IMR-90 (cell line): ENCODE data around the gene FAM236D. TPM values are rescaled to one million over a fixed set of nuclear protein-coding genes. Genes with fewer than 3 reads are reported as not detected.
"Not testable (repeated sequence)": the region's sequence is repeated elsewhere in the genome, so short reads cannot be mapped to it uniquely, and the experiment has no call there.

Experiments used
- ATAC-seq: fragments of 200-7000 bp; cut with Tn5 transposase; 2 replicates; pipeline ENCODE4 v1.9.1; 2020; ENCODE audit warnings: low read depth, mild to moderate bottlenecking, moderate library complexity
- BruUV-seq: library from RNA; stranded (reverse); fragments of 400-500 nt; replicated peaks from 2 replicates; lab custom pipeline; 2021; lab: Mats Ljungman, UMichigan
- CTCF ChIA-PET: fragments of 300-600 bp; formaldehyde crosslinking; extraction: SDS; loops from one replicate; lab custom pipeline; 2021; ENCODE audit warnings: antibody characterized with exemption; lab: Yijun Ruan, JAX
- POLR2A ChIA-PET: fragments of 300-600 bp; sonication (Branson Sonifier 250); formaldehyde crosslinking; loops from one replicate; lab custom pipeline; 2022; ENCODE audit warnings: antibody characterized with exemption; ENCODE audit not compliant: unreplicated experiment; lab: Charles Lee
- DNase-seq: peaks from one replicate; pipeline ENCODE4 v3.0.0; 2013
- H2AFZ ChIP-seq: replicated peaks from 2 replicates; pipeline ENCODE3; 2013; ENCODE audit warnings: low read length, mild to moderate bottlenecking; ENCODE audit not compliant: poor library complexity
- H2AK5ac ChIP-seq: 2 replicates; pipeline ENCODE4 v1.6.1; 2013; ENCODE audit warnings: low read depth, low read length, inconsistent platforms
- H2AK9ac ChIP-seq: replicated peaks from 2 replicates; pipeline ENCODE3; 2013; ENCODE audit warnings: mild to moderate bottlenecking, low read depth, low read length, moderate library complexity; ENCODE audit not compliant: poor library complexity
- H2BK120ac ChIP-seq: 2 replicates; pipeline ENCODE4 v1.6.1; 2013; ENCODE audit warnings: low read depth, low read length, inconsistent platforms
- H2BK15ac ChIP-seq: 3 replicates; pipeline ENCODE4 v1.6.1; 2013; ENCODE audit warnings: low read depth, low read length, inconsistent platforms
- H2BK20ac ChIP-seq: 2 replicates; pipeline ENCODE4 v1.6.1; 2013; ENCODE audit warnings: low read depth, mild to moderate bottlenecking, inconsistent platforms, low read length, moderate library complexity
- H2BK5ac ChIP-seq: 2 replicates; pipeline ENCODE4 v1.6.1; 2013; ENCODE audit warnings: mild to moderate bottlenecking, low read depth, low read length, inconsistent platforms; ENCODE audit not compliant: poor library complexity, severe bottlenecking
- H3K14ac ChIP-seq: replicated peaks from 2 replicates; pipeline ENCODE4 v1.6.1; 2013; ENCODE audit warnings: low read depth, low read length, inconsistent platforms
- H3K18ac ChIP-seq: 2 replicates; pipeline ENCODE4 v1.6.1; 2013; ENCODE audit warnings: low read depth, low read length, control low read depth
- H3K23ac ChIP-seq: 2 replicates; pipeline ENCODE4 v1.6.1; 2013; ENCODE audit warnings: low read depth, low read length, inconsistent platforms
- H3K27ac ChIP-seq: 2 replicates; pipeline ENCODE4 v1.5.1; 2013; ENCODE audit warnings: mild to moderate bottlenecking, control low read depth, low read length; ENCODE audit not compliant: insufficient read depth
- H3K27me3 ChIP-seq: 2 replicates; pipeline ENCODE4 v1.6.1; 2013; ENCODE audit warnings: low read length; ENCODE audit not compliant: control insufficient read depth, insufficient read depth
- H3K36me3 ChIP-seq: 2 replicates; pipeline ENCODE4 v1.6.1; 2013; ENCODE audit warnings: low read length, mixed read lengths; ENCODE audit not compliant: control insufficient read depth, insufficient read depth
- H3K4ac ChIP-seq: 2 replicates; pipeline ENCODE4 v1.6.1; 2013; ENCODE audit warnings: low read depth, low read length, inconsistent platforms
- H3K4me1 ChIP-seq: 2 replicates; pipeline ENCODE4 v1.6.1; 2013; ENCODE audit warnings: low read length, mixed read lengths; ENCODE audit not compliant: control insufficient read depth, insufficient read depth
- H3K4me2 ChIP-seq: 2 replicates; pipeline ENCODE4 v1.6.1; 2013; ENCODE audit warnings: low read depth, mild to moderate bottlenecking, control low read depth, low read length, moderate library complexity
- H3K4me3 ChIP-seq: 2 replicates; pipeline ENCODE4 v1.5.1; 2013; ENCODE audit warnings: low read depth, mild to moderate bottlenecking, control low read depth, low read length, moderate library complexity; ENCODE audit not compliant: insufficient read depth
- H3K56ac ChIP-seq: 2 replicates; pipeline ENCODE4 v1.6.1; 2013; ENCODE audit warnings: low read length, inconsistent platforms; ENCODE audit not compliant: insufficient read depth; ENCODE audit errors: extremely low read depth
- H3K79me1 ChIP-seq, 2 experiments: 2 replicates each; pipeline ENCODE4 v1.6.1; 2013; ENCODE audit warnings: low read length in 2 of 2, inconsistent platforms in 1 of 2, low read depth in 1 of 2
- H3K9ac ChIP-seq: 2 replicates; pipeline ENCODE4 v1.6.1; 2013; ENCODE audit warnings: low read depth, low read length, control low read depth
- H3K9me1 ChIP-seq: 2 replicates; pipeline ENCODE4 v1.6.1; 2013; ENCODE audit warnings: low read length, inconsistent platforms; ENCODE audit not compliant: insufficient read depth
- H3K9me3 ChIP-seq: 2 replicates; pipeline ENCODE4 v1.6.1; 2013; ENCODE audit warnings: low read length; ENCODE audit not compliant: control insufficient read depth, insufficient read depth
- H4K20me1 ChIP-seq: 2 replicates; pipeline ENCODE4 v1.6.1; 2013; ENCODE audit warnings: low read length, inconsistent platforms; ENCODE audit not compliant: insufficient read depth
- H4K5ac ChIP-seq: 2 replicates; pipeline ENCODE4 v1.6.1; 2013; ENCODE audit warnings: mild to moderate bottlenecking, low read depth, low read length, control low read depth
- H4K8ac ChIP-seq, 2 experiments: 2 replicates each; pipeline ENCODE4 v1.6.1; 2013; ENCODE audit warnings: low read depth in 2 of 2, low read length in 2 of 2, control low read depth in 1 of 2, inconsistent platforms in 1 of 2
- H4K91ac ChIP-seq: 2 replicates; pipeline ENCODE4 v1.6.1; 2013; ENCODE audit warnings: low read depth, low read length, inconsistent platforms; ENCODE audit not compliant: insufficient read depth
- WGBS, 2 experiments: methylation state at CpG; one replicate each; pipeline versions ENCODE4 v1.1.5 to v1.1.7; 2013; ENCODE audit warnings: missing lambda C conversion rate in 2 of 2; ENCODE audit not compliant: insufficient read length in 1 of 2; ENCODE audit errors: extremely low coverage in 2 of 2; 5-methylcytosine and 5-hydroxymethylcytosine counted together
- dilution Hi-C: fragments of 300-500 bp; cut with HindIII; formaldehyde crosslinking; loops from one replicate; pipeline ENCODE4 v1.14.3; 2018; ENCODE audit warnings: low sequenced_read_pairs; ENCODE audit not compliant: unreplicated experiment
- in situ Hi-C: fragments of 300-500 bp; cut with MboI; formaldehyde crosslinking; loops from 3 replicates; pipeline ENCODE4 v1.14.3; 2019; ENCODE audit warnings: low sequenced_read_pairs, inconsistent platforms, mixed read lengths
- intact Hi-C: fragments of 100-400 bp; cut with micrococcal nuclease; formaldehyde crosslinking; loops from 2 replicates; pipeline ENCODE4 v1.10.0; 2022
- polyA plus RNA-seq, 3 experiments: library from polyadenylated mRNA; depleted of rRNA; stranded (reverse); fragments of >200 nt; gene quantifications; 2 replicates each; pipeline ENCODE4 v1.2.3, GENCODE V29; 2012; ENCODE audit warnings: low replicate concordance in 1 of 3
- total RNA-seq: library from RNA; depleted of rRNA; stranded (reverse); fragments of >200 nt; gene quantifications from 2 replicates; pipeline ENCODE4 v1.2.3, GENCODE V29; 2012

The FAM236D gene
- total and polyA plus RNA-seq, 2 of the 4 experiments (the other 2 are of a cell fraction), result not detected

DNA sequence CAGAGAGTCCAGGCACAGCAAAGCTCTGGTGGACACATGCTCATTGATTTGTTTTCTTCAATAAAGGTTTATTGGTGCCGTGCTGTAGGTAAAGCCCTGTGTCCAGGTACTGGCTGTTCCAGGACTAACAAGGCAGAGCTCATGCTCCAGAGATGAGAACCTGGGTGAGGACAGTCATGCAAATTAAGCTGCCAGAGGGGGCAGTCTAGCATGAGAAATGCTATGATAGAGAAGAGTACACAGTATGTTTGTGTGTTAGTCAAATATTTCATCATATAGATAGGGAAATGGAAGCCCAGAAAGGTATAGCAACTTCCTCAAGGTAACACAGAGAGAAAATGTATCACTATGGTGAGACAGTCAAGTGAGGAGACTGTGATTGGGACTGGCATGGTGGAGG lies 19.9 kb downstream of the FAM236D start:
- H3K27ac ChIP-seq, H3K9ac ChIP-seq, in situ Hi-C loops, H2AK5ac ChIP-seq, DNase-seq, intact Hi-C loops, H2AFZ ChIP-seq, BruUV-seq, H3K9me3 ChIP-seq, H2BK5ac ChIP-seq, H4K91ac ChIP-seq, dilution Hi-C loops, H3K14ac ChIP-seq, ATAC-seq, H2BK120ac ChIP-seq, H4K8ac ChIP-seq, H2BK20ac ChIP-seq, POLR2A ChIA-PET, H3K27me3 ChIP-seq, H3K23ac ChIP-seq, H3K79me1 ChIP-seq, H3K56ac ChIP-seq, H3K4me1 ChIP-seq, H2AK9ac ChIP-seq, H3K9me1 ChIP-seq, H3K36me3 ChIP-seq, H3K4me2 ChIP-seq, H3K4me3 ChIP-seq, H2BK15ac ChIP-seq, H4K5ac ChIP-seq, H3K18ac ChIP-seq, H3K4ac ChIP-seq, H4K20me1 ChIP-seq, CTCF ChIA-PET: not testable (repeated sequence)
- no CpG with 5 or more reads among the region's 1 CpG for WGBS, 2 experiments

DNA sequence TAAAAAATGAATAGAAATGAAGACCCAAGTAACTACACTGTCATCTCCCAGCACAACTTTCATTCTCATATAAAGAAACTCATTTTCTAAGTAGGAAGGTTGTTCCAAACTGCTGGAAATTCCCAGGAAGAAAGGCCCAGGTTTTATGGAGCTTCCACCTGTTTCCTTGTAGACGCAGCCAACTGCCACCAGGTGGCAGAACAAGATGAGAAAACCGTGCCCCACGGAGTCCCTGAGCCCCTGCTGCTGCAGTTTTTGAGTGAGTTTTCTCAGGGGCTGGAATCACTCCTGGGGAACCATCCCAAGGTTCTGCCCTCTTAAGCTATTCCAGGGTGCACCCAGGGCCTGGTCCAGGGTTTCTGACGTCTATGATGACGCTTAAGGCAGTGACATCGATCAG lies 24.0 kb downstream of the FAM236D start:
- POLR2A ChIA-PET, H3K4me3 ChIP-seq, ATAC-seq, H3K4me1 ChIP-seq, H3K36me3 ChIP-seq, H3K27me3 ChIP-seq, H3K56ac ChIP-seq, H2AK9ac ChIP-seq, H2BK20ac ChIP-seq, H3K9me1 ChIP-seq, H3K9ac ChIP-seq, H3K23ac ChIP-seq, H3K27ac ChIP-seq, H4K8ac ChIP-seq, H2BK120ac ChIP-seq, H3K14ac ChIP-seq, CTCF ChIA-PET, H4K5ac ChIP-seq, H3K79me1 ChIP-seq, H2BK15ac ChIP-seq, BruUV-seq, H4K20me1 ChIP-seq, H2AFZ ChIP-seq, dilution Hi-C loops, H3K4ac ChIP-seq, H4K91ac ChIP-seq, intact Hi-C loops, H3K18ac ChIP-seq, H3K9me3 ChIP-seq, H3K4me2 ChIP-seq, in situ Hi-C loops, H2BK5ac ChIP-seq, H2AK5ac ChIP-seq, DNase-seq: not testable (repeated sequence)
- no CpG with 5 or more reads among the region's 6 CpGs for whole genome bisulfite sequencing, 2 experiments
